GM19351 (cell line): ENCODE measurements around the gene TRAPPC14.
"Not testable (repeated sequence)": the region's sequence is repeated elsewhere in the genome, so short reads cannot be mapped to it uniquely, and the experiment has no call there.

ENCODE experiments used
- ATAC-seq: cut with Tn5 transposase; IDR thresholded peaks from one replicate; pipeline ENCODE4 v1.9.1; 2021; ENCODE audit warnings: mild to moderate bottlenecking, moderate library complexity; ENCODE audit not compliant: unreplicated experiment

The TRAPPC14 gene

GRCh38 chr7:100154651-100155491 is 3.7 kb downstream of the TRAPPC14 start:
- ATAC-seq, result no peak

- no peak for ATAC-seq
These were observed 4.6 kb downstream of the TRAPPC14 start for GRCh38 chr7:100153708-100154535.

GRCh38 chr7:100152937-100153666 is 5.4 kb downstream of the TRAPPC14 start:
- ATAC-seq, result no peak

- ATAC-seq, result no peak
These were observed 6.1 kb downstream of the TRAPPC14 start for GRCh38 chr7:100152404-100152803.

- peak; percentile 93 for ATAC-seq
These were observed 9.8 kb downstream of the TRAPPC14 start, which contains the start of gene LAMTOR4 for GRCh38 chr7:100148559-100149328. LAMTOR4 (plus strand) TSS chr7:100148918; CDS start chr7:100148973, 55 bp downstream.

GRCh38 chr7:100148225-100148558 is 10.3 kb downstream of the TRAPPC14 start:
- ATAC-seq, result no peak

- no peak for ATAC-seq
These were observed 11.2 kb downstream of the TRAPPC14 start for GRCh38 chr7:100147278-100147677.

- not testable (repeated sequence) for ATAC-seq
These were observed 12.2 kb downstream of the TRAPPC14 start for GRCh38 chr7:100146350-100146749.

- ATAC-seq, result no peak
These were observed 16.1 kb downstream of the TRAPPC14 start for GRCh38 chr7:100142461-100142860.

- ATAC-seq, result no peak
These were observed 17.0 kb downstream of the TRAPPC14 start for GRCh38 chr7:100141555-100141949.

- ATAC-seq, result no peak
These were observed 20.4 kb downstream of the TRAPPC14 start for GRCh38 chr7:100137851-100138760.

- peak; percentile 69 for ATAC-seq
These were observed 25.8 kb downstream of the TRAPPC14 start for GRCh38 chr7:100132697-100133151.

- ATAC-seq, result no peak
These were observed 26.4 kb downstream of the TRAPPC14 start for GRCh38 chr7:100132126-100132525.

GRCh38 chr7:100130608-100131453 is 27.7 kb downstream of the TRAPPC14 start:
- ATAC-seq, result no peak

GRCh38 chr7:100130220-100130607 is 28.3 kb downstream of the TRAPPC14 start:
- ATAC-seq, result not testable (repeated sequence)

GRCh38 chr7:100128637-100128963 is 29.9 kb downstream of the TRAPPC14 start:
- ATAC-seq, result no peak

GRCh38 chr7:100127866-100128636 is 30.5 kb downstream of the TRAPPC14 start:
- ATAC-seq, result no peak
